HG03460 (cell line): ENCODE data around the gene PRSS12.
A peak's percentile ranks its signal among the peaks of the same experiment; 100 is the strongest.
"Not testable (repeated sequence)": the region's sequence is repeated elsewhere in the genome, so short reads cannot be mapped to it uniquely, and the experiment has no call there.

Experiments
- ATAC-seq: cut with Tn5 transposase; IDR thresholded peaks from one replicate; pipeline ENCODE4 v1.9.1; 2021; ENCODE audit not compliant: unreplicated experiment

The PRSS12 gene

DNA sequence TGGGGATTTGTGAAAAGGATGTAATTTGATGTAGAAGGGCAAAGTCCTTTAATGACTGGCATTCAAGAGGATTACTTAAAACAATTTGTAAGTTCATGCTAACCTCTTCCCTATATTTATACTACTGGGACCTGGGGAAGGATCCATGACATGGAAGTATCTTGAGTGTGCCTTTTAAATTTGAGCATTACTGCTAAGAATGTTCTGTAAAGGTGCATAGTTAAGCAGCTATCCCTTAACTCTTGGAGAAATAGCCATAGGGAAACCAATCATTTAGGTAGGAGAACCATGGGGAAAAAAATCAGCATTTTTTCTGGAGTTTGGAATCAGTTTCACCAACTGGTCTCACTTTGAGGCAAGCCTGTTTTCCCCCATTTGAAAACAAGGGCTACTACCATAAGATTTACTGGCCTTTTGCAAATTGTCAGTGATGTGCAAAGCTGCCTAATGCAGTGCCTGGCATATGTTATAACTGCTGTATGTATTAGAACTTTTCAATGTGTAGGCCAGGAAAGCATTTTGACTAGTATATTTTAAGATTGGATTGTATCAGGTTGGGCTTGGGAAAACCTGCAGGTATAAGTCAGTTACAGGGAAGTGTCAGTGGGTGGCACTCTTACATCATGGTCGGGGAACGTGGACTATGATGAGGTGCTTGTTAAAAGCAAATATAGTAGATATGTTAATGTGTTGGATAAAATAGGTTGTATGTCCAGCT, 72.1 kb downstream of the PRSS12 start:
- peak; percentile 22 for ATAC-seq

DNA sequence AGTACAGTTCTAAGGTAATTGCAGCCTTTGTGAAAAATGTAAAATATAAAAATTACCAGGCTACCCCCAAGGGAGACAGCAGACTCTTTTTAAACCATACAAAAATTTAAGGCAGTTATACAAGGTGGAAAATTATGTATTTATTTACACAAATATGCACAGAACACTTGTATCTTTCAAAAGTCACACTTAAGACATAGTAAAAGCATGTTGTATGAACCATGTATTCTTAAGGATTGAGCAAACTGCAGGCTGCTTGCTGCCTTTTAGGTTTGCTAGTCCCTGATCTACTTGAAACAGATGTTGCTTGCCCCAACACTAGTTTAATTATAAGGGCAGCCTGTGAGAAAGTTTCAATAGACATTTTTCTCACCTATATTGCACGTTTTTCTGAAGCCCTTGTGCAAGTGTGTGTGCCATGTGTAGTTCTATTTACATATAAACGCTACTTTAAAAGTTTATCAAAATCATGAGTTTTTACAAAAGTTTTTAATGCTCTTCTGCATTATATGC, 72.8 kb downstream of the PRSS12 start:
- no peak for ATAC-seq

DNA sequence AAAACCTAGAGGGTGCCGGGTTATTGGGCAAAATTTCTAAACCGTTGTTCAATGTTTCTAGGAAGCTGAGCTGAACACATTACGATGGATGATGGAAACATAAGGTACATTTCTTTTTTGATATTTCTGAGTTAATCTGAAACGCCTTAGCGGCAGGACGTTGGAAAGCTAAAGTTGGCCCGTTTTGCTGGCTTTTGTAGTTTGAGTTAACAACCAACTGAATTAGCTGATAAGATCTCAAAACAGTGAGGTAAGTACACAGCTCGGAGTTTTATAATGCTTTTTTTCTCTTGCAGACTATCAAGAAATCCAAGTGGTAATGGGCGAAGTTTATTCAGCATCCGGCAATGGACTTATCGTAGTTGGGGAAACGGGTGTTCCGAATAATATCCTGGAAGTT, 73.5 kb downstream of the PRSS12 start:
- ATAC-seq: no peak

DNA sequence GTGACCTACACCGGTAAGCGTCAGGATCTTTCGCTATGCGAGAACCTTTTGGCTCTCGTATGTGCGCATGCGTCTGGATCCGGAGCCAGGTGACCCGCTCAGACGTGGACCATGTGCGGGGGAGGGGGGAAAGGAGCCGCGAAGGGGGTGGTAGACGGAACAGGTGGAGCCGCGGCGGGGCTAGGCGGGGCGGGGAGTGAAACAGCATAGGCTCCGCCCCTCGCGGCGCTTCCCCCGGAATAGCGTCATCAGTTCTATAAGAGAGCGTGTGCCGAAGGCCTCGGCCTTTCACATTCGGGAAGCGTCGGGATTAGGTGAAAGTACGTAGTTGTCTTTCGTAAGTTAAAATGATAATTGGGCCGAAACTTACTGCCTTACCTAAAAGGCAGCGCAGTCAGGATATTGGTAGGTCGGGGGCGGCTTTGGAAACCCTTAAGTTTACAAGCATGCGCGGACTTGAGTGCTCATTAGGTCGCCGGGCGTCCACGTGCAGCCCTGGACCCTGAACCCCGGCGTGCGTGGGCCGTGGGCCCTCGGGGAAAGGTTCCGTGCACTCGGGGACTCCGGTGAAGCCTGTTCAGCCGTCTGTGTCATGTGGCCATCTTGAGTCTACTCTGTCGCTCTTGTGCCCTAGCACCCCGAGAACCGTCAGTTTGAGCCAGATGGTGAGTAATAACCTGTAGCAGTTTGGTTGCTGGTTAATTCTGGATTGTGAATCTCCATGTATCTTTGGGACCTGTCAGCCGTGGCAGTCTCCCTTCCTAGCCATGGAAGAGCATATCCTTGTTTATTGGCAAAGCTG, 74.1 kb downstream of the PRSS12 start:
- peak; percentile 90 for ATAC-seq

DNA sequence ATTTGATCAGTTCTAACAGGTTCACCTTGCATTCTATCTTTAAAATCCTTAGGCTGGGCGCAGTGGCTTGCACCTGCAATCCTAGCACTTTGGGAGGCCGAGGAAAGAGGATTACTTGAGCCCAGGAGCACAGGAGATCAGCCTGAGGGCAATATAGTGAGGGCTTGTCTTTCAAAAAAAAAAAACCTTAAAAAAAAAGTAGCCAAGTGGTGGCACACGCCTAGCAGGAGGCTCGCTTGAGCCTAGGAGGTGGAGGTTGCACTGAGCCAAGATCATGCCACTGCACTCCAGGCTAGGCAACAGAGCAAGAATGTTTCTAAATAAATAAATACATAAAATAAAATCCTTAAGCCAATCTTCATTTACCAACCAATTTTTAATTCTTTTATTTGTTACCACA, 75.6 kb downstream of the PRSS12 start:
- ATAC-seq: no peak

DNA sequence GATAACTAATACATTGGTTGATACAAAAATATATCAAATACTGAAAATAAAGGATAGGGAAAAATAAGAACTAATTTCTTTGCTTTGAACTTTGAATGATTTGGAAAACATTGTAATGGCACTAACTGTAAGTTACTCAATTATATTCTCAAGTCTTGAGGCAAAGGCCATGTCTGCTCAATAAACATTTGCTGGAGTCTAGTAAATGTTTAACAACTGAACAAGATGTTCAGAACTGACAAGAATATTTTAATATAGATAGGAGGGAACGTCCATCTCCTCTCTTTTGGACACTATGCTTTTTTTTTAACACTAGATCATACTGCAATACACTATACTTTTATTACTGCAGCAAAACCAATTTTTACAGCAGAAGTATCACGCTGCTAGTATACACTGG, 76.2 kb downstream of the PRSS12 start:
- ATAC-seq: no peak

DNA sequence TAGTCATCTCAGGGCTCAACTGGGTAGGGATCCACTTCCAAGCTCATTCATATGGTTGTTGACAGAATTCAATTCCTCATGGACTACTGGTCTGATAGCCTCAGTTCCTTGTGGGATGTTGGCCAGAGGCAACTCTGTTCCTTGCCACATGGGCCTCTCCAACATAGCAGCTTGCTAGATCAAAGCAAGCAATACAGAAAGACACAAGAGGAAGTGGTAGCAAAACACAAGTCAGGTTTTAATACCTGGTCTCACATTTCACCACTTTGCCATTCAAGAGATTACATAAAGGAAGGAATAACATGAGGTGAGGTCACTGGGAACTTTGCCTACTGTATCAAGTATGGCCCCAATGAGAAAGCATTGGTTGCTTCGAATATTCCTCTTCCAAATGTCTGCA, 79.2 kb downstream of the PRSS12 start:
- no peak for ATAC-seq

DNA sequence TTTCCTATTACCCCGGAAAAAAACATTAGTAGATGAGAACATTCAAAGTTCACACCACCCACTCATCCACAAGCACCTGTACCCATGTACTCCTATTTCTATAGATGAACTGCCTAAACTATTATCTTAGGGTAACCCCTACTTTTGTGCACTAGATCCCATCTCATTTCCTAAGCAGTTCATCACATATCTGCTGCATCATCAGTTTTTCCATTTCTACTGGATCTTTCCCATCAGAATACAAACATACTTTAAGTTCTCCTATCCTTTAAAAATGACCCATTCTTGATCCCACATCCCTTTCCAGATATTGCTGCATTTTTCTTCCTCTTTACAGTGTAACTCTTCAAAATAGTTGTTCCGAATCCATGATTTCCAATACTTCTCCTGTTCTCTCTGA, 81.0 kb downstream of the PRSS12 start:
- no peak for ATAC-seq

DNA sequence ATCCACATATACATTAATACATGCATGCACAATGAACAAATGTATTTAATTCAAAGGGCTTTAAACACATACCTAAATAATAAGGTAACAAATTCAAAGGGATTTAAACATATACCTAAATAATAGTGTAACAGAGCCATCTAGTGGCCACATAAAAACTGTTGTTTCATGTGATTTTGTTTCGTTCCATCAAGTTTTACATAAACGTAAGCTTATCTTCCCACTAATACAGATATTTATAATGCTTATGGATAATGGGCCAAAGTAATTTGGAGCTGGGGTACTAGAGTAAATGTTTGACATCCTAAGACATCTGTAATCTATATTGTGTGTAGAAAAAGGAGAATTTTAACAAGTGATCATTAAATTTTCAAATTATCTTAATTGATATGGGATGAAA, 82.3 kb downstream of the PRSS12 start:
- no peak for ATAC-seq

DNA sequence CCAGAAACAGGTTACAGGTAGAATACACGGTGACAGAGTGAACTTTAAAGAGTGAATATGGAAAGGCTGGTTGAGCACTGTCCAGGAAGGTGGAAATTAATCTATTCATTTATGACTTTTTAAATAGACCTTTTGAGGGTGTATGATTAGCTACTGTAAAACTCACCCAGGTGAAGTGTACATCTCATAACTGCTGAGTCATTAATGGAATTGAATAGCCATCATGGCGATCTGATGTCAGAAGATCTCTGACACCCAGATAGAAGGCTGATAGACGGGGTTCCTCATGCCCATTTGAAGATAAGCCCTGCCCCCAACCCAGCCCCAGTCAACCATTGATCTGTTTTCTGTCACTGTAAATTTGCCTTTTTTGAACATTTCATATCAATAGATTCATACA, 84.0 kb downstream of the PRSS12 start:
- no peak for ATAC-seq

DNA sequence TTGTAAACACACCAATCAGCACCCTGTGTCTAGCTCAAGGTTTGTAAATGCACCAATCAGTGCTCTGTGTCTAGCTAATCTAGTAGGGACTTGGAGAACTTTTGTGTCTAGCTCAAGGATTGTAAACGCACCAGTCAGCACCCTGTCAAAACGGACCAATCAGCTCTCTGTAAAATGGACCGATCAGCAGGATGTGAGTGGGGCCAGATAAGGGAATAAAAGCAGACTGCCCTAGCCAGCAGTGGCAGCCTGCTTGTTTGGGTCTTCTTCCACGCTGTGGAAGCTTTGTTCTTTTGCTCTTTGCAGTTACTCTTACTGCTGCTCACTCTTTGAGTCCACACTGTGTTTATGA, 86.7 kb downstream of the PRSS12 start:
- ATAC-seq: not testable (repeated sequence)

DNA sequence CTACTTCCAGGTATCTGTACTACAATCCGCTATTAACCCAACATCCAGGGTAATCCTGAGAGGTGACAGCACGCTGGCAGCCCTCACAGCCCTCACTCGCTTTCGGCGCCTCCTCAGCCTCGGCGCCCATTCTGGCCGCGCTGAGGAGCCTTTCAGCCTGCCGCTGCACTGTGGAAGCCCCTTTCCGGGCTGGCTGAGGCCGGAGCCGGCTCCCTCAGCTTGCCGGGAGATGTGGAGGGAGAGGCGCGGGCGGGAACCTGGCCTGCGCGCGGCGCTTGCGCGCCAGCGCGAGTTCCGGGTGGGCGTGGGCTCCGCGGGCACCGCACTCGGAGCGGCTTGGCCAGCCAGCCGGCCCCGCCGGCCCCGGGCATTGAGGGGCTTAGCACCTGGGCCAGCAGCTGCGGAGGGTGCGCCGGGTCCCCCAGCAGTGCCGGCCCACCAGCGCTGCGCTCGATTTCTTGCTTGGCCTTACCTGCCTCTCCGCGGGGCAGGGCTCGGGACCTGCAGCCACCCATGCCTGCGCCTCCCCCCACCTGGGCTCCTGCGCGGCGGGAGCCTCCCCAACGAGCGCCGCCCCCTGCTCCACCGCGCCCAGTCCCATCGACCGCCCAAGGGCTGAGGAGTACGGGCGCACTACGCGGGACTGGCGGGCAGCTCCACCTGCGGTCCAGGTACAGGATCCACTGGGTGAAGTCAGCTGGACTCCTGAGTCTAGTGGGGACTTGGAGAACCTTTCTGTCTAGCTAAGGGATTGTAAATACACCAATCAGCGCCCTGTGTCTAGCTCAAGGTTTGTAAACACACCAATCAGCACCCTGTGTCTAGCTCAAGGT, 87.3 kb downstream of the PRSS12 start:
- ATAC-seq: no peak

DNA sequence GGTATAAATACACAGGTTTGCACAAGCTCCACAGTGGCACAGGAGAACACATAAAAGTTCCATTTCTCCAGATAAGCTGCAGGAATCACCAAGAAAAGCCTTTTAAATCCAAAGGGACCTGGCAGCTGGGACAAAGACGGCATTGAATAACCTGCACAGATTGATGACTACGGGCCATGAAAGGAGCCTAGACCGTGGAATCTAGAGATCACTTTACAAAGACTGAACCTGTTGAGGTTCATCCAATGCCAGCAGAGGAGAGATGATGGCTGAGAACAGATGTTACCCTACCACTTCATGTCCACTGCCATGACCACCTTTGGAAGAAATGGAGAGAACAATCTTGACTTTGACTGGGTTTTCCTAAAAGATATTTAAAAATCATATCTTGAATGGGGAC, 88.7 kb downstream of the PRSS12 start:
- no peak for ATAC-seq

DNA sequence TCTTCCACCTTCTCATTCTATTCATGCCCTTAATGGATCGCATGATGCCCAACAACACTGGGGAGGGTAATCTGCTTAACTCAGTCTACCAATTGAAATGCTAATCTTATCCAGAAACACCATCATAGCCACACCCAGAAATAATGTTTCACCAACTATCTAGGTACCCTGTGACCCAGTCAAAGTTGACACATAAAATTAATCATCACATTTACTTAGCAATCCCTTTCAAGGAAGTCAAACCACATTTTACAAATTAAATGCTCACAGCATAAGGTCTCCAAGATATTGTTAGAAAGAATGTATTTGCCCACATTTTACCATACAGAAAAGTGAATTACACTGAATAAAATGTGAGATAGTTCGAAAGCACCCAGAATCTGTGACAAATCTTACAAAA, 92.5 kb downstream of the PRSS12 start:
- no peak for ATAC-seq

DNA sequence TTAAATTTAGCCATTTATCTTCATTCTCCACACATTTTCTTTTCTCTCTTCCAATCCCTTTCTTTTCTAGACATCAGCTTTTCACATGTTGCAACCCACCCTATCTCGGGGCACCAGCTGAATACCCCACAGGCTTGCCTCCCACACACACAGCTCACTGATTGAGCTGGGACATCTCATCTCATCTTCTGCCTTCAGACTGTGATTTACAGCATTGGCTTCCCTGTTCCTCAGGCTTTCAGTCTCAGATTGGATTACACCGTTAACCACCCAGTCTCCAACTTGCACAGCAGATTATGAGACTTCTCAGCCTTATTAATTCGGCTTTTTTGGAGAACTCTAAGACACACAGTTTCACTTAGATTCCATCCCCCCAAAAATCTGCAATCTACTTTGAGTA, 93.7 kb downstream of the PRSS12 start:
- ATAC-seq: no peak

DNA sequence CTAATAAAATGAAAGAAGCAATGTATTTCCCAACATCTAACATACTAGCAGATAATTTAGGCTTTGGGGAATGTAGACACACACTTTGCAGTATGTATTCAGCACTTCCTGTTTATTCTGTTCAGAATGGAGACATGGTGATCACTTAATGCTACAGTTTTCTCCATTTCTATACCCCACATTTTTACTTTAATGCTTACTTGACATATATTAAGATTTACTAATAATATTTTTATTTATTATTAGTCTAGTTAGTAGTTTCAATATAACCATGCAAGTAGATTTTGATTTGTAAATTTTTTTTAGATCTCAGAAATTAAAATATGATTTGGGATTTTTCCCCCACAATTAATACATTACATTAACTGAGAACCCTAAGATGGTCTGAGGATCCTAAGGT, 98.4 kb downstream of the PRSS12 start:
- ATAC-seq: no peak

DNA sequence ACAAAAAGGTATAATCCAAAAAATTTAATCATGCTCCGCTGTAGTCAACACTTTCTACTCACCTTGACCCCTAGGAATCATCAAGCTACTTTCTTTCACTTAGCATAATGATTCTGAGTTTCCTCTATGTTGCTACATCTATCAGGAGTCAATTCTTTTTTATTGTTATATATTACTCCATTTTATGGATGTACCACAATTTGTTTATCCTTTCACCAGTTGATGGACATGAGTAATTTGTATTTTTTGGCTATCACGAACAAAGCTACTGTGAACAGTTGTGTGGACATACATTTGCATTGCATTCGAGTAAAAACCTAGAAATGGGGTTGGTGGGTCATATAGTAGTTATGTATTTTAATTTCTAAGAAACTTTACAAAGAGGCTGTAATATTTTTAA, 102.9 kb downstream of the PRSS12 start:
- ATAC-seq: no peak

DNA sequence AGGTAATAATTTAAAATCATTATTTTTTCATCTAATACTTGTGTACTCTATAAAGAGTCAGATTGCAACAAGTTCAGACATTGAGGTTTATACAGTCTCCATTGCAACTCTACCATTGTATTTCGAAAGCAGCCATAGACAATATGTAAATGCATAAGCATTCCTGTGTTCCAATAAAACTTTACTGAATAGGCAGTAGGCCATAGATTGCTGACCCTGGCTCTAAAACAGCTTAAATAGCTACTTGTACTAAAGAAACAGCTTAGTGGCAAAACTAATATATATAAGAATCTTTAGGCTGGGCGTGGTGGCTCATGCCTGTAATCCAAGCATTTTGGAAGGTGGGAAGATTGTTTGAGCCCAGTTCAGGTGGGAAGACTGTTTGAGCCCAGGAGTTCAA, 115.3 kb downstream of the PRSS12 start:
- no peak for ATAC-seq

DNA sequence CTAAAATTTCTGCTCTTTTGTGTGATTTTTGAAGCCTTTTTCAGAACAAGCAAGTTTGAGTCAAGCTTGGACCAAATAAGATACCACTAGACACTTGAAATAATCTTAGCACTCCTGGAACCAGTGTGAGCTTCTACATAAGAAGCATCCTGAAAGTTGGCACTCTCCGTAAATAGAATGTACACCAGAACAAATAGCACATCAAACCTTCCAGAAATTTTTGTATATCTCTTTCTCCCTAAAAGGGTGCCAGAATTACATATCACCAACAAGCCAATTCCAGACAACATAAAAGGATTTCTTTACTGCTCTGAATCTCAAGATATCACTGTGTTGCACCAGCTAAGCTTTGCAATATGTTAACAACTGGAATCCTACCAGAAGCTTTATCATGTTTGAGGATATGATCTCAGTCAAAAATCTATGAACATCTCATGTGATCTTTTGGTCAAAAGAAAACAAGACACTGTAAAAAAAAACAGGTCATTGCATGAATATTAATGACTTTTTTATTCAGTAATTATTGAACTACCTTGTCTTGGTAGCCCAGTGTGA, 117.2 kb downstream of the PRSS12 start:
- ATAC-seq: no peak
